ENCODE results near the gene ACACB. TPM values are rescaled to one million over a fixed set of nuclear protein-coding genes. Genes with fewer than 3 reads are reported as not detected.

Gene ACACB
- total RNA-seq, 1 donor from 2014 or later, result 140 TPM

DNA sequence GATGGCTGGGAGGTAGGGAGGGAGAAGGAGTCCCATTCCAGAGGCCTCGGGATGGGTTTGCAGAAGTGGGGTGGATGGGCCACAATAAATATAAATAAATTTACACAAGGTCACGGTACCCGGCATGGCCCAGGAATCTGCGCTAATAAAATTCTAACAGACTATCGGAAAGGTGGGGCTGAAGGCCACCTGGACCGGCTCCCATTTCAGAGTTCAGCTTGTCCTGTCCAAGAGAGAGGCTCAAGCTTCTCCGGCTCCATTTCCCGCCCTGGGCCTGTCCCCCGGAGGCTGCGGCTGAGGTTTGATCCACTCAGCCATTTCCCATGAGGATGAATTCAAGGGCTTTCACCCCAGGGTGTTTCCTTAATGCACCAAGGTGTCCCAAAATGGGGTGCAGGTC is 162.5 kb downstream of the ACACB start:
- TF ChIP-seq, protein P1, sequence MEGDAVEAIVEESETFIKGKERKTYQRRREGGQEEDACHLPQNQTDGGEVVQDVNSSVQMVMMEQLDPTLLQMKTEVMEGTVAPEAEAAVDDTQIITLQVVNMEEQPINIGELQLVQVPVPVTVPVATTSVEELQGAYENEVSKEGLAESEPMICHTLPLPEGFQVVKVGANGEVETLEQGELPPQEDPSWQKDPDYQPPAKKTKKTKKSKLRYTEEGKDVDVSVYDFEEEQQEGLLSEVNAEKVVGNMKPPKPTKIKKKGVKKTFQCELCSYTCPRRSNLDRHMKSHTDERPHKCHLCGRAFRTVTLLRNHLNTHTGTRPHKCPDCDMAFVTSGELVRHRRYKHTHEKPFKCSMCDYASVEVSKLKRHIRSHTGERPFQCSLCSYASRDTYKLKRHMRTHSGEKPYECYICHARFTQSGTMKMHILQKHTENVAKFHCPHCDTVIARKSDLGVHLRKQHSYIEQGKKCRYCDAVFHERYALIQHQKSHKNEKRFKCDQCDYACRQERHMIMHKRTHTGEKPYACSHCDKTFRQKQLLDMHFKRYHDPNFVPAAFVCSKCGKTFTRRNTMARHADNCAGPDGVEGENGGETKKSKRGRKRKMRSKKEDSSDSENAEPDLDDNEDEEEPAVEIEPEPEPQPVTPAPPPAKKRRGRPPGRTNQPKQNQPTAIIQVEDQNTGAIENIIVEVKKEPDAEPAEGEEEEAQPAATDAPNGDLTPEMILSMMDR (IDR thresholded peaks at IDR 0.05), result no peak
- no peak overlapping the region for H3K27ac ChIP-seq
- H3K27me3 ChIP-seq, result no peaks in the 10 kb centered on the region
- H3K9me3 ChIP-seq, result no peaks in the 10 kb centered on the region
- DNase-seq (ENCODE audit: low spot score in 2 of 2), result no peak
- H3K4me1 ChIP-seq, result no peaks in the 10 kb centered on the region
- no peak overlapping the region for H3K4me3 ChIP-seq
- intact Hi-C loops (cut with DNase I), result no loop called here
- no peaks in the 10 kb centered on the region for H3K36me3 ChIP-seq

DNA sequence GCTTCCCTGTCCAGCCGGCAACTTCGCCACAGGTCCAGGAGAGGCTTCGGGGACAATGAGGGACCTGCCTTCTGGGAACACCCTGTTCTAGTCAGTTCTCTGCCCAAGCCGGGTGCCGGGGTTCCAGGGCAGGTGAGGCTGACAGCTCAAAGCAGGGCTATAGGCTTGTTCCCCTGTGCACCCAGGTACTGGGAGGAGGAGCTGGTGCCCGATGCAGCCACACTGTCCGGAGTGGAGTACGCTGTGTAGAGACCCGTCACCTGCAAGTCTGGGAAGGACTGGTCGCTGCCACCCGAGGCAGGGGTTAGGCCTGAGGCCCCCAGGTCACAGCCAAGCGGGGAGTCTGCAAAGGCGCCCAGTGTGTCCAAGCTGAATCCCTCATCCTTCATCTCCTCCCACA is 163.1 kb downstream of the ACACB start:
- H3K36me3 ChIP-seq, result no peaks in the 10 kb centered on the region
- intact Hi-C loops (cut with DNase I), result no loop called here
- H3K27ac ChIP-seq, result no peak overlapping the region
- H3K9me3 ChIP-seq, result no peaks in the 10 kb centered on the region
- no peak overlapping the region for H3K4me3 ChIP-seq
- no peaks in the 10 kb centered on the region for H3K4me1 ChIP-seq
- no peaks in the 10 kb centered on the region for H3K27me3 ChIP-seq
- DNase-seq (ENCODE audit: low spot score in 2 of 2), result no peak
- TF ChIP-seq, protein P1 (IDR thresholded peaks at IDR 0.05), result no peak

DNA sequence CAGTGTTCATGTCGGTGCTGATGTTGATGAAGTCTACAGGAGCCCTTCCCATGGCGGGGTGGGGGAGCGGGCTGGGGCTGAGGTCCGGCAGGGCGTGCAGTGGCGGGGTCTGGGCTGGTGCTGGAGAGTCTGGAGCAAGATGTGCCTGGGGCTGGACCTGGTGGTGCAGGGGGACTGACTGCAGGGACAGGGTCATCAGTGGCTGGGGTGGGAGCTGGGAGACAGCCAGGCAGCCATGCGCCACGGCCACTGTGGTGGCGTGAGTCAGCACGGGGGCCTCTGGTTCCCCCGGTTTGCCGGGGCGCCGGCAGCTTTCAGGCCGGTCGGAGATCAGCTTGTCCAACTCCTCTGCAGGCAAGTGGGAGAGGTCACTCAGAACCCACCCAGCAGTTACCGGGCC is 165.1 kb downstream of the ACACB start:
- intact Hi-C loops (cut with DNase I), result no loop called here

DNA sequence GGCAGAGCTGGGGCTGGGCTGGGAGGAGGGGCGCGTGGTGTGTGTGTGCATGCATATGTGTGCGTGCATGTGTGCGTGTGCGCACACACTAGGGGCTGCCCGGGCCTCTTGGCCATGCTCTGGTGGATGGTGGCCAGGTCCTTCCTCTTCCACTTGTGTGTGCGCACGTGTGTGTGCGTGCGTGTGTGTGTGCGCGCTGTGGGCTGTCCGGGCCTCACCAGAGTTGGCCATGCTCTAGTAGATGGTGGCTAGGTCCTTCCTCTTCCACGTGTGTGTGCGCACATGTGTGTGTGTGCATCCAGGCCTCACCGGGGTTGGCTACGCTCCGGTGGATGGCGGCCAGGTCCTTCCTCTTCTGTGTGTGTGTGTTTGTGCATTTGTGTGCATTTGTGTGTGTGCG is 168.0 kb downstream of the ACACB start:
- no peaks in the 10 kb centered on the region for H3K9me3 ChIP-seq
- H3K36me3 ChIP-seq, result no peaks in the 10 kb centered on the region
- no peaks in the 10 kb centered on the region for H3K4me1 ChIP-seq
- TF ChIP-seq, protein P1 (IDR thresholded peaks at IDR 0.05), result no peak
- intact Hi-C loops (cut with DNase I), result no loop called here
- DNase-seq (ENCODE audit: low spot score in 2 of 2), result no peak
- H3K27ac ChIP-seq, result no peak overlapping the region
- no peaks in the 10 kb centered on the region for H3K27me3 ChIP-seq
- H3K4me3 ChIP-seq, result no peak overlapping the region

More for the DNA sequence above, 165.1 kb downstream of the ACACB start:
- Histone ChIP-seq H3K27me3 (no peaks in the 10 kb centered on the region), H3K27ac (no peak overlapping the region), H3K9me3 (no peaks in the 10 kb centered on the region), H3K4me3 (no peak overlapping the region), H3K4me1 (no peaks in the 10 kb centered on the region), H3K36me3 (no peaks in the 10 kb centered on the region)
- TF ChIP-seq, protein P1 (IDR thresholded peaks at IDR 0.05), result no peak
- DNase-seq (ENCODE audit: low spot score in 2 of 2), result no peak

DNA sequence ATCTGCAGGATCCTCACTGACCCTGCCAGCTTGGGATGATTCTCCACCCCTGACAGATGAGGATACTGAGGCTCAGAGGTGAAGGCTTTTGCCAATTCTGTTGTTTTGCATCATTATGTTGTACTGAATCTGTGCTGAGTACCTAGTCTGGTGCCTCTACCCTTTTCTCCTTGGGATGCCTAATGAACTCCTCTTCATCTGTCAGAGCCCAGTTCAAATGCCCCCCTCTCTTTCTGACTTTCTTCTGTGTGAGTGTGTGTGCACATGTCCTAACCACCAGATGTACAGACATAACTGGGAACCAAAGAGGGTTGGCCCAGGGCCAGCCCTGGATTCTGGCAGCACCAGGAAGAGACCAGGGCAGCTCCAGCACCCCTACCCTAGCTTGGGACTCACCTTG is 169.9 kb downstream of the ACACB start:
- no peaks in the 10 kb centered on the region for H3K27me3 ChIP-seq
- TF ChIP-seq, protein P1 (IDR thresholded peaks at IDR 0.05), result no peak
- no peak for DNase-seq (ENCODE audit: low spot score in 2 of 2)
- H3K4me1 ChIP-seq, result no peaks in the 10 kb centered on the region
- H3K9me3 ChIP-seq, result no peaks in the 10 kb centered on the region
- intact Hi-C loops (cut with DNase I), result no loop called here
- H3K4me3 ChIP-seq, result no peak overlapping the region
- H3K36me3 ChIP-seq, result no peaks in the 10 kb centered on the region
- H3K27ac ChIP-seq, result no peak overlapping the region

DNA sequence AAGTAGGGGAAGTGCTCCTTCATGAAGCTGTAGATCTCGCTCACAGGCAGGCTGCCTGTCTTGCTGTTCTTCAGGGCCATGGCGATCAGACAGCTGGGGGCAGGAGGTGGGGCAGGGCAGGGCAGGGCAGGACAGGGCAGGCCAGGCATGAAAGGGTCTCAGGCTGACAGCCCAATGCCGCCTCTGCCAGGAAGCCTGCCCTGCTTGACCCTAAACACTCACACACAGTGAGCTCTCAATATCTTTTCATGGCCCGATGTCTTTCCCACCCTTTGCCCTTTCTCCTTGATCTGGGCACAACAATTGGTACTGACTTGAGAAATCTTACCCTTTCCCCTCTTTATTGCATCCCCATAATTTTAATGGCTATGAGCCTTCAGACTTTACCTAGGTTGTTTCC is 170.3 kb downstream of the ACACB start:
- intact Hi-C loops (cut with DNase I), result no loop called here
- DNase-seq (ENCODE audit: low spot score in 2 of 2), result no peak
- H3K36me3 ChIP-seq, result no peaks in the 10 kb centered on the region
- H3K9me3 ChIP-seq, result no peaks in the 10 kb centered on the region
- H3K4me3 ChIP-seq, result no peak overlapping the region
- H3K27me3 ChIP-seq, result no peaks in the 10 kb centered on the region
- TF ChIP-seq, protein P1 (IDR thresholded peaks at IDR 0.05), result no peak
- no peaks in the 10 kb centered on the region for H3K4me1 ChIP-seq
- H3K27ac ChIP-seq, result no peak overlapping the region

Measured in ascending aorta (tissue), 2 donors.